ENCODE measurements around the gene MYO9A.
A peak's percentile ranks its signal among the peaks of the same experiment; 100 is the strongest.

DNA sequence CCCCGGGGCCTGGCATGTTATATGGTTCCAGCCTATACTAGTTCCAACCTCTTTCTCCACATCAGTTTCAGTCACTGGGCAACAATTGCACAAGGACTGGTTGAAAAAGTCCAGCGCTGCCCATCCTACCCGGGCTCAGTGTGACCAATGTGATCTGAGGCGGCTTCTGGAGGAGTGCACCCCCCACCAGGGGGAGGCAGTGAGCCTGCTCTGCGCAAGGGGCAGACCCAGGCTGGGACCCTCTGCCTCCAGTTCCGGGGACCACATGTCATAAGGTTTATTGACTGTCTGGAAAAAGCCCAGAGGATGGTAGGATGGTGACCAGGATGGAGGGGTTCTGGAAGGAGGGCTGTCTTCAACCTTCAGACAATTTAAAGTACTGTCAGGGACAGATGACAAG is 333.2 kb downstream of the MYO9A start:
- TF ChIP-seq, protein P1, sequence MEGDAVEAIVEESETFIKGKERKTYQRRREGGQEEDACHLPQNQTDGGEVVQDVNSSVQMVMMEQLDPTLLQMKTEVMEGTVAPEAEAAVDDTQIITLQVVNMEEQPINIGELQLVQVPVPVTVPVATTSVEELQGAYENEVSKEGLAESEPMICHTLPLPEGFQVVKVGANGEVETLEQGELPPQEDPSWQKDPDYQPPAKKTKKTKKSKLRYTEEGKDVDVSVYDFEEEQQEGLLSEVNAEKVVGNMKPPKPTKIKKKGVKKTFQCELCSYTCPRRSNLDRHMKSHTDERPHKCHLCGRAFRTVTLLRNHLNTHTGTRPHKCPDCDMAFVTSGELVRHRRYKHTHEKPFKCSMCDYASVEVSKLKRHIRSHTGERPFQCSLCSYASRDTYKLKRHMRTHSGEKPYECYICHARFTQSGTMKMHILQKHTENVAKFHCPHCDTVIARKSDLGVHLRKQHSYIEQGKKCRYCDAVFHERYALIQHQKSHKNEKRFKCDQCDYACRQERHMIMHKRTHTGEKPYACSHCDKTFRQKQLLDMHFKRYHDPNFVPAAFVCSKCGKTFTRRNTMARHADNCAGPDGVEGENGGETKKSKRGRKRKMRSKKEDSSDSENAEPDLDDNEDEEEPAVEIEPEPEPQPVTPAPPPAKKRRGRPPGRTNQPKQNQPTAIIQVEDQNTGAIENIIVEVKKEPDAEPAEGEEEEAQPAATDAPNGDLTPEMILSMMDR (IDR thresholded peaks at IDR 0.05), result peak in 1 of 3 experiments; percentile 22
- no peak for TF ChIP-seq POLR2AphosphoS5 (IDR thresholded peaks at IDR 0.05)
- no peak for TF ChIP-seq POLR2A (IDR thresholded peaks at IDR 0.05; ENCODE audit: low read depth)
- no peak for TF ChIP-seq EP300 (IDR thresholded peaks at IDR 0.05)
